HPDE6-E6E7 (cell line): ENCODE data around the gene CBFA2T3.
A peak's percentile ranks its signal among the peaks of the same experiment; 100 is the strongest.

Experiments
- DNase-seq: peaks from one replicate; pipeline ENCODE4 v3.0.0; 2011; ENCODE audit warnings: missing footprints; ENCODE audit errors: extremely low spot score

Gene CBFA2T3

GRCh38 chr16:88939245-88939971, 37.6 kb downstream of the CBFA2T3 start:
- no peak for DNase-seq

- no peak for DNase-seq
Measured at GRCh38 chr16:88938777-88939244, 38.2 kb downstream of the CBFA2T3 start.

GRCh38 chr16:88938119-88938776, 38.8 kb downstream of the CBFA2T3 start:
- no peak for DNase-seq

- no peak for DNase-seq
Measured at GRCh38 chr16:88937206-88937621, 39.8 kb downstream of the CBFA2T3 start.

GRCh38 chr16:88936556-88937205, 40.3 kb downstream of the CBFA2T3 start:
- DNase-seq = no peak

- DNase-seq = no peak
Measured at GRCh38 chr16:88936008-88936555, 40.9 kb downstream of the CBFA2T3 start.

- DNase-seq = no peak
Measured at GRCh38 chr16:88934066-88934667, 42.8 kb downstream of the CBFA2T3 start.

GRCh38 chr16:88932929-88933328, 44.1 kb downstream of the CBFA2T3 start:
- DNase-seq = no peak

GRCh38 chr16:88931936-88932335, 45.1 kb downstream of the CBFA2T3 start:
- no peak for DNase-seq

- DNase-seq = no peak
Measured at GRCh38 chr16:88931373-88931900, 45.6 kb downstream of the CBFA2T3 start.

GRCh38 chr16:88930716-88931115, 46.3 kb downstream of the CBFA2T3 start:
- no peak for DNase-seq

GRCh38 chr16:88929091-88929445, 47.9 kb downstream of the CBFA2T3 start:
- DNase-seq = no peak

GRCh38 chr16:88928405-88929090, 48.5 kb downstream of the CBFA2T3 start:
- DNase-seq = no peak

GRCh38 chr16:88927661-88928060, 49.3 kb downstream of the CBFA2T3 start:
- DNase-seq = no peak

GRCh38 chr16:88927010-88927409, 50.0 kb downstream of the CBFA2T3 start:
- no peak for DNase-seq

- no peak for DNase-seq
Measured at GRCh38 chr16:88926374-88926990, 50.5 kb downstream of the CBFA2T3 start.

GRCh38 chr16:88925540-88925887, 51.5 kb downstream of the CBFA2T3 start:
- DNase-seq = no peak

- peak; percentile 88 for DNase-seq
Measured at GRCh38 chr16:88924834-88925539, 52.0 kb downstream of the CBFA2T3 start.

GRCh38 chr16:88923926-88924833, 52.8 kb downstream of the CBFA2T3 start:
- no peak for DNase-seq
